Upper lobe of left lung (tissue), 6 donors: ENCODE measurements around the gene GJD4. TPM values are rescaled to one million over a fixed set of nuclear protein-coding genes. Genes with fewer than 3 reads are reported as not detected.
A peak's percentile ranks its signal among the peaks of the same experiment; 100 is the strongest.

Experiments used
- ATAC-seq, 2 donors: fragments of 200-7000 bp; cut with Tn5 transposase; one replicate each; pipeline ENCODE4 v1.9.1; 2022; ENCODE audit warnings: mild to moderate bottlenecking in 2 of 2, moderate library complexity in 2 of 2; ENCODE audit not compliant: low FRiP score in 2 of 2
- DNase-seq, 2 donors: peaks; one replicate each; pipeline ENCODE4 v3.0.0-alpha.2; 2019 to 2020
- H3K27ac ChIP-seq, 4 donors: fragments of 200-600 bp; sonication (generic); one replicate each; pipeline ENCODE4 v1.5.1; 2016 to 2019
- H3K27me3 ChIP-seq, 4 donors: fragments of 200-600 bp; sonication (generic); one replicate each; pipeline ENCODE4 v1.5.1; 2017 to 2019
- H3K36me3 ChIP-seq, 4 donors: fragments of 200-600 bp; sonication (generic); one replicate each; pipeline ENCODE4 v1.5.1; 2016 to 2019
- H3K4me1 ChIP-seq, 4 donors: fragments of 200-600 bp; sonication (generic); one replicate each; pipeline ENCODE4 v1.5.1; 2018 to 2019
- H3K4me3 ChIP-seq, 4 donors: fragments of 200-600 bp; sonication (generic); one replicate each; pipeline ENCODE4 v1.5.1; 2017 to 2019; ENCODE audit warnings: mild to moderate bottlenecking in 2 of 4, moderate library complexity in 1 of 4
- H3K9me3 ChIP-seq, 4 donors: fragments of 200-600 bp; sonication (generic); one replicate each; pipeline ENCODE4 v1.5.1; 2018 to 2019
- EP300 ChIP-seq, 4 donors: sonication (generic); formaldehyde crosslinking; IDR thresholded peaks; one replicate each; pipeline ENCODE4 v1.5.1; 2017; ENCODE audit warnings: antibody characterized with exemption in 4 of 4, control low read depth in 2 of 4
- POLR2A ChIP-seq, 4 donors: fragments of 450-650 bp; IDR thresholded peaks; one replicate each; pipeline ENCODE4 v1.5.1; 2016 to 2017; ENCODE audit warnings: antibody characterized with exemption in 4 of 4, mild to moderate bottlenecking in 2 of 4
- POLR2AphosphoS5 ChIP-seq, 2 donors: sonication (generic); formaldehyde crosslinking; IDR thresholded peaks; one replicate each; pipeline ENCODE4 v1.5.1; 2017; ENCODE audit warnings: antibody characterized with exemption in 2 of 2
- WGBS, 2 donors: methylation state at CpG; one replicate each; pipeline ENCODE4 v1.1.5; 2017 to 2018; 5-methylcytosine and 5-hydroxymethylcytosine counted together
- total RNA-seq, 6 donors: library from RNA; depleted of rRNA in 4 of 6; stranded (reverse); fragments of >200 nt in 4 of 6; gene quantifications; one replicate each; pipeline versions ENCODE4 v1.1.0 to v1.2.1, GENCODE V29; 2016 to 2021
- TF ChIP-seq, protein P1 (sequence below), 6 experiments: fragments of 450-650 bp in 4 of 6; fragments of 200-600 bp in 2 of 6; sonication (generic) in 2 of 6; IDR thresholded peaks; one replicate each; pipeline ENCODE4 v1.5.1; 2016 to 2019; ENCODE audit warnings: antibody characterized with exemption in 6 of 6
- donor health status: DM: no; HTN: no; CAD: no; lungs with moderate emphysema.
- donor health status: DM: no; HTN: yes; CAD: no; lungs with severe emphysema.

The GJD4 gene
- total RNA-seq, 6 donors from 2014 or later, result not detected

DNA sequence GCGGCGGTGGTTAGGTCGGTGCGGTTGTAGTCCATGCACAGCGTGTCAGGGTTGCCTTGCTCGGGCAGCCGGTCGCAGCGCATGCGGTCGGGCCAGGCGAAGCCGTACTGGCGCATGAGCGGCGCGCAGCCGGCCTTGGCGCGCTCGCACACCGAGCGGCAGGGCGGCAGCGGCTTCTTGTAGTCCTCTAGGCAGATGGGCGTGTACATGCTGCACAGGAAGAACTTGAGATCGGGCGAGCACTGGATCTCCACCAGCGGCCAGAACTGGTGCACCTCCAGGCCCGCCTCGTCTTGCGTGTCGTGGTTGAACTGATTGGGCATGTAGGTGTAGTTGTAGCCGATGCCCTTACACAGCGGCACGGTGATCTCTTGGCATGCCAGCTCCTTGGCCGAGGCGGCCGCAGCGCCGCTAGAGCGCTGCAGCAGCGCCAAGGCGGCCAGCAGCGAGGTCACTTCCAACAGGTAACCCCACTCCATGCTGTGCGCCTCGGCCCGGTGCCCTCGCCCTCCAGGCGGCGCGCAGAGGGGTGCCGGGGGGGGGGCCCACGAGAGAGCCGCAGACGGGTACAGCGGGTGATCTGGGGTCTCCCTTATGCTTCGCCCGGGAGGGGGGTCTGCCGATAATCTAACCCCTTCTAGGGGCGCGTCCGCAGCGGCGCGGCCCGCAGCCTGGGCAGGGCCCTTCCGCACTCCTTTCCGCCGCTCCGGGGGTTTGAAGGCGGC lies 36.0 kb downstream of the GJD4 start:
- H3K36me3 ChIP-seq, result no peaks in the 10 kb centered on the region
- peak; percentile 50 to 74 for ATAC-seq
- peaks cover 0 to 13% (median under 1%) of the 10 kb centered on the region in 4 donors for H3K27me3 ChIP-seq
- DNase-seq, result peak; percentile 72 to 93
- WGBS, 2 donors, result 0 to 1% methylated on average over 4 to 24 of the region's 72 CpGs
- peak in 1 of 4 donors; percentile 30 for TF ChIP-seq POLR2A (IDR thresholded peaks at IDR 0.05)
- TF ChIP-seq EP300 (IDR thresholded peaks at IDR 0.05), result no peak
- peak overlapping the region; percentile 82 to 91 (median 87) for H3K27ac ChIP-seq
- H3K4me3 ChIP-seq, result peak overlapping the region; percentile 55 to 88 (median 83)
- peaks cover 23 to 65% (median 32%) of the 10 kb centered on the region in 4 donors for H3K4me1 ChIP-seq
- H3K9me3 ChIP-seq, result no peaks in the 10 kb centered on the region

DNA sequence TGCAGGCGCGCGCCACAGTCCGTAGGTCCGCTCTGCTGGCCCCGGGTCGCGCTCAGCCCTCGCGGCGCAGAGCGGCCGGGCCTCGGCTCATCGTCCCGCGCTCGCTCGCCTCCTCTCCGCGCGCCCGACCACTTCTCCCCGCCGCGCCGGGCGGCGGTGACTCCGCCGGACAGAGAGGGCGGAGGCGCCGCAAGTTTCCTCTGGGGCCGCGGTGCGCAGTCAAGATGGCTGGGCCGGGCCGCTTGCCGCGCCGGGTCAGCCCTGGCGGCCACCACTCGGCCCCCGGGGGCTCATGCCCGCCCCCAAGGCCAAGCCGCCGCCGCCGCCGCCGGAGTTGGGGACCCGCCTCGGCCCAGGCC lies 36.5 kb downstream of the GJD4 start:
- Histone ChIP-seq H3K36me3 (no peaks in the 10 kb centered on the region), H3K9me3 (no peaks in the 10 kb centered on the region), H3K27ac (peak overlapping the region; percentile 82 to 91 (median 87)), H3K4me1 (peaks cover 22 to 65% (median 32%) of the 10 kb centered on the region in 4 donors), H3K27me3 (peaks cover 0 to 13% (median under 1%) of the 10 kb centered on the region in 4 donors), H3K4me3 (peak overlapping the region; percentile 55 to 88 (median 83))
- WGBS, 2 donors, result 0% methylated on average over 2 of the region's 54 CpGs; no CpG with 5 or more reads in 1 of the 2 donors
- peak in 1 of 2 donors; percentile 54 for ATAC-seq
- TF ChIP-seq EP300 (IDR thresholded peaks at IDR 0.05) (no peak), POLR2A (IDR thresholded peaks at IDR 0.05) (no peak), POLR2AphosphoS5 (IDR thresholded peaks at IDR 0.05) (no peak)
- TF ChIP-seq, protein P1, sequence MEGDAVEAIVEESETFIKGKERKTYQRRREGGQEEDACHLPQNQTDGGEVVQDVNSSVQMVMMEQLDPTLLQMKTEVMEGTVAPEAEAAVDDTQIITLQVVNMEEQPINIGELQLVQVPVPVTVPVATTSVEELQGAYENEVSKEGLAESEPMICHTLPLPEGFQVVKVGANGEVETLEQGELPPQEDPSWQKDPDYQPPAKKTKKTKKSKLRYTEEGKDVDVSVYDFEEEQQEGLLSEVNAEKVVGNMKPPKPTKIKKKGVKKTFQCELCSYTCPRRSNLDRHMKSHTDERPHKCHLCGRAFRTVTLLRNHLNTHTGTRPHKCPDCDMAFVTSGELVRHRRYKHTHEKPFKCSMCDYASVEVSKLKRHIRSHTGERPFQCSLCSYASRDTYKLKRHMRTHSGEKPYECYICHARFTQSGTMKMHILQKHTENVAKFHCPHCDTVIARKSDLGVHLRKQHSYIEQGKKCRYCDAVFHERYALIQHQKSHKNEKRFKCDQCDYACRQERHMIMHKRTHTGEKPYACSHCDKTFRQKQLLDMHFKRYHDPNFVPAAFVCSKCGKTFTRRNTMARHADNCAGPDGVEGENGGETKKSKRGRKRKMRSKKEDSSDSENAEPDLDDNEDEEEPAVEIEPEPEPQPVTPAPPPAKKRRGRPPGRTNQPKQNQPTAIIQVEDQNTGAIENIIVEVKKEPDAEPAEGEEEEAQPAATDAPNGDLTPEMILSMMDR (IDR thresholded peaks at IDR 0.05), result no peak
- DNase-seq, result no peak

DNA sequence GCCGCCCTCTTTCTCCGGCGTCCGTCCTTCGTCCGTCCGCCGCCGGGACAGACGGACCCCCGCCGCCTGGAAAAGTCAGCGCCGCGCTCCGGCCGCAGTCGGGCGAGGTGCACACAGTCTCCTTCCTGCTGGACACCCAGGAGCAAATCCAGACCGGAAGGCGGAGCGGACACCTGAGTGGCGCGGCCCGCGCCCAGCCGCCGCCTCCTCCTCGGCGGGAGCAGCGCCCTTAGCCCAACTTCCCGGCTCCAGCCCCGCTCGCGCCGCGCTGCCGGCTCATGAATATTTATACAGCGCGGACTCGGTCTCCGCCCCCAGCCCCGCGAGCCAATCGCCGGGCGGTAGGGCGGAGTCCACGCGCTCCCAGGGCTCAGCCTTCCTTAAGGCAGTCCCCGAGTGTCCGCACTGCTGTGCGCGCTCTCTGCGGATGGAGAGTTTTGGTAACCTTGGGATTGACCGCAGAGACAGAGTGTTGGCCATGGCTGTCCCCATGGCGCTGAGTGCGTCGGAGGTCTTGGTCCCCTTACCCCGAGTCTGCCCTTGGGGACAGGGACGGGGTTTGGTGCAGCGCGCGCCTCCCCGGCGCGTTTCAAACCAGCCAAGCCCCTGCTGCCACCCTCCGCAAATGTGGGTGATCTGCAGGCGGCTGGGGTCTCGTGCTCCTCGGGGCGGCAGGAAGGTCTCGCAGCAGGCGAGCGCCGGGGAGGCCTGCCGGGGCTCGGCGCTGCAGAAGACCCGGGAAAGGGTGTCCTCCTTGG lies 37.1 kb downstream of the GJD4 start, which contains the start of gene FZD8:
FZD8 (minus strand) TSS at position 262 of the 758 bp plus-strand sequence. CDS start 867 bp downstream, outside the sequence.
- Histone ChIP-seq H3K27me3 (peaks cover 0 to 13% (median under 1%) of the 10 kb centered on the region in 4 donors), H3K27ac (peak within 1 kb of the TSS; percentile 82 to 91 (median 87)), H3K4me1 (peaks cover 19 to 60% (median 31%) of the 10 kb centered on the region in 4 donors), H3K9me3 (no peaks in the 10 kb centered on the region), H3K36me3 (no peaks in the 10 kb centered on the region), H3K4me3 (peak within 1 kb of the TSS; percentile 55 to 88 (median 83))
- ATAC-seq (peak; percentile 94 to 97), DNase-seq (peak; percentile 89 to 97)
- TF ChIP-seq EP300 (IDR thresholded peaks at IDR 0.05), result peak in 1 of 4 donors; percentile 8
- peak; percentile 72 to 92 for TF ChIP-seq POLR2AphosphoS5 (IDR thresholded peaks at IDR 0.05)
- TF ChIP-seq, protein P1 (IDR thresholded peaks at IDR 0.05), result peak in 2 of 6 experiments; percentile 10 to 25
- peak in 3 of 4 donors; percentile 76 to 92 (median 89) for TF ChIP-seq POLR2A (IDR thresholded peaks at IDR 0.05)
- WGBS, 2 donors, result 0% methylated on average over 28 of the region's 80 CpGs; no CpG with 5 or more reads in 1 of the 2 donors

DNA sequence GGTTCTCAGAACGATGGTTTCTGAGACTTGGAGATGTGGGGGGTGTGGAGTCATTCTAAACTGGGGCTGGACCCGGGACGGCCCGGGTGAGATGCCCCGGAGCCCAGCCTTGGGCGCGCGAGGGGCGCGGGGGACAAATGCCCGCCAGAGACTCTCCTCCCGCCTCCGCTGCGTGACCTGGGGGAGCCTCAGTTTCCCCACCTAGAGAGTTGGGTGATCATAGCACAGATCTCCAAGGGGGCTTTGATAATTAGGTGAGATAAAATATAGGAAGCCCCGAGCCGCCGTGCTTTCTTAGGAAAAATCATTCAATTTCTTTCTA lies 37.6 kb downstream of the GJD4 start:
- peaks cover 19 to 55% (median 29%) of the 10 kb centered on the region in 4 donors for H3K4me1 ChIP-seq
- TF ChIP-seq POLR2AphosphoS5 (IDR thresholded peaks at IDR 0.05) (no peak), EP300 (IDR thresholded peaks at IDR 0.05) (no peak), POLR2A (IDR thresholded peaks at IDR 0.05) (no peak)
- TF ChIP-seq, protein P1 (IDR thresholded peaks at IDR 0.05), result no peak
- peak overlapping the region in 3 of 4 donors; percentile 9 to 91 (median 89) for H3K27ac ChIP-seq
- DNase-seq (no peak), ATAC-seq (peak in 1 of 2 donors; percentile 0)
- no peaks in the 10 kb centered on the region for H3K9me3 ChIP-seq
- H3K36me3 ChIP-seq, result no peaks in the 10 kb centered on the region
- WGBS, 2 donors, result 1 to 2% methylated on average over 16 of the region's 17 CpGs
- H3K4me3 ChIP-seq, result peak overlapping the region; percentile 55 to 88 (median 83)
- H3K27me3 ChIP-seq, result peaks cover 0 to 13% (median under 1%) of the 10 kb centered on the region in 4 donors
